GM10266 (cell line): Measurements from ENCODE around the gene COL4A5.

Experiments used
- DNase-seq: peaks from one replicate; pipeline ENCODE4 v3.0.0; 2012; ENCODE audit errors: extremely low spot score
- TF ChIP-seq, protein P1 (sequence below): IDR thresholded peaks from 2 replicates; pipeline ENCODE4 v1.5.1; 2012; ENCODE audit warnings: mild to moderate bottlenecking, low read depth; ENCODE audit not compliant: control insufficient read depth, insufficient read depth; ENCODE audit errors: missing control alignments

COL4A5 gene

DNA sequence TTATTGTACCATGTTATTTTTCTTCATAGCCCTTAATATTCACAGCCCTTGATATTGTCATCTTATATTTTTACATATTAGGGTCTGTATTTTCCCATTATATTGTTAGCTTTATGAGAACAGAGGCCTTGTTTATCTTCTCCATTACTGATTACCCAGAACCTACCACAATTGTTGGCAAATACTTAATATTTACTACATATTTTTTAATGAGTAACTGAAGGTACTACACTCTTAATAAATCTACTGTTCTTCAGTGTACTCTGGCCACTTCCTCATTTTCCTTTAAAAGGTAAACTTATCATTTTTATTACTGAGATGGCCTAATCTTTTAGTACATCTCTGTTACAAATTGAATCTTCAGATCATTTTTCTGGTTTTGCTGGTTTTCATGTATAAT, 133.5 kb downstream of the COL4A5 start:
- DNase-seq = no peak
- TF ChIP-seq, protein P1, sequence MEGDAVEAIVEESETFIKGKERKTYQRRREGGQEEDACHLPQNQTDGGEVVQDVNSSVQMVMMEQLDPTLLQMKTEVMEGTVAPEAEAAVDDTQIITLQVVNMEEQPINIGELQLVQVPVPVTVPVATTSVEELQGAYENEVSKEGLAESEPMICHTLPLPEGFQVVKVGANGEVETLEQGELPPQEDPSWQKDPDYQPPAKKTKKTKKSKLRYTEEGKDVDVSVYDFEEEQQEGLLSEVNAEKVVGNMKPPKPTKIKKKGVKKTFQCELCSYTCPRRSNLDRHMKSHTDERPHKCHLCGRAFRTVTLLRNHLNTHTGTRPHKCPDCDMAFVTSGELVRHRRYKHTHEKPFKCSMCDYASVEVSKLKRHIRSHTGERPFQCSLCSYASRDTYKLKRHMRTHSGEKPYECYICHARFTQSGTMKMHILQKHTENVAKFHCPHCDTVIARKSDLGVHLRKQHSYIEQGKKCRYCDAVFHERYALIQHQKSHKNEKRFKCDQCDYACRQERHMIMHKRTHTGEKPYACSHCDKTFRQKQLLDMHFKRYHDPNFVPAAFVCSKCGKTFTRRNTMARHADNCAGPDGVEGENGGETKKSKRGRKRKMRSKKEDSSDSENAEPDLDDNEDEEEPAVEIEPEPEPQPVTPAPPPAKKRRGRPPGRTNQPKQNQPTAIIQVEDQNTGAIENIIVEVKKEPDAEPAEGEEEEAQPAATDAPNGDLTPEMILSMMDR = no peak

DNA sequence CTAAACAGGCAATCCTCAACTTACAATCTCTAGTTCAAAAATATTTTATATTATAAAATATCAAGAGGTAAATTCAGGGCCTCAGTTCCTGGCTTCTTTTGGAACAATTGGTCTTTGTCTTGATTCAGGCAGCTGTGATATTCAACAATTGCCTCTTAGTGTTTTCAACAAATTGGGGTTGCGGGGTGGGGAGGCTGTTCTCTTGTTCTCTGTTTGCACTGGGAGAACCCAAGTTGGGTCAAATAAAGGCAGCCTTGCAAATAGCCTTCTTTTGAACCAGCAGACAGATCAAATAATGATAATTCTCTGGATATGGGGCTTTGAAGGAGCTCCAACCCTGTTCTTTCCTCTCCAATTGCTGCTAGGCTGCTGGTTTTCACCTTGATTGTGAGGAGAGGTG, 142.5 kb downstream of the COL4A5 start:
- TF ChIP-seq, protein P1 = no peak

DNA sequence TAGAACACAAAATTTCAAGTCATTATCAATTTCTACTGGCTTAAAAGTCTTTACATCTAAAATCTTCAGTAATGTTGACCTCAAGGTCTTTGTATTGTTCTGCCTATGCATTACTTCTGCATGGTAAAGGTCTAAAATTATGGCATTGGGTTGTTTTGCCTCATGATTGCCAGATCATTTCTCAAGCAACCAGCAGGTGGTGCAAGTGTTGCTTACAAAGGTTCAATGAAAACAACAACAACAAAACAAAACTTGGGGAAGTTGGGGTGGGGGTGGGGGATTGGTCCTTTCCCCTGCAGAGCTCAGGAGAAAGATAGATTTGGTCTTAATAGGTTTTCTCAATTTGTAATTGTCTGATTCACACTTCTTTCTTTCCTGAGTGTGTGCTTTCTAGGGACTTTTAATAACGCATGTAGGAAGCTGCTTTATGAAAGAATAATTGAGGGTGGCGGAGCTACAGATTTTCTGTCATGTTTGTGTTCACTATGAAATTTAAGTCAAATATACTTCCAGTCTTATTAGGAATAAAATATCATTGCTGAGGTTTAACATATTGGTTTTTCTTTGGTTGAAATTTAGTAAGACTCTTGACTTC, 145.1 kb downstream of the COL4A5 start:
- TF ChIP-seq, protein P1 = peak; percentile 35
- peak; percentile 1 for DNase-seq

More for the DNA sequence above, 142.5 kb downstream of the COL4A5 start:
- no peak for DNase-seq

DNA sequence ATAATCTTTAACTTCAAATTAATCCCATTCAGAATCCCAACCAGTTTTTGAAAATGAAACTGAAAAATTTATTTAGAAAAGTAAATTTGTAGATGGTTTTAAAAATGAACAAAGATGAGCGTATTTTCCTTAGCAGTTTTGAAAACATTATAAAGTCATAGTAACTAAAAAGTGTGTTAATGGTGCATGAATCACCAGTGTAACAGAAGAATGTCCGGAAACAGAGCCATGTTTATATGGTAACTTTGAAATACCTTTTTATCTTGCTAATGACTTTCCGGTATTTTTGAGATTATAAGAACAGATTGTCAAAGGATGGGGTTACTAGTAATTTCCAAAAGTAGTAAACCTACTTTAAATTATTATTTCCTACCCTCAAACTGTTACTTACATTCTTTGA, 150.9 kb downstream of the COL4A5 start:
- TF ChIP-seq, protein P1 = no peak
- DNase-seq = no peak

DNA sequence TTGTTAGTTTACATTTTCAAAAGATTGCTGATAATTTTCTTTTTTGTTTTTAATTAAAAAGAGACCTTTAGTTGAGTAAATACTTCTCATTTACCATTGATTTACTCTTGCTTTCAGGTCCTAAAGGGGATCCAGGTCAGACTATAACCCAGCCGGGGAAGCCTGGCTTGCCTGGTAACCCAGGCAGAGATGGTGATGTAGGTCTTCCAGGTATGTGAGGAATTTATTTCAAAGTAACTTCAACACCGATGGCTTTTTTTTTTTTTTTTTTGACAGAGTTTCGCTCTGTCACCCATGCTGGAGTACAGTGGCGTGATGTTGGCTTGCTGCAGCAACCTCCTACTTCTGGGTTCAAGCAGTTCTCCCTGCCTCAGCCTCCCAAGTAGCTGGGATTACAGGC, 161.6 kb downstream of the COL4A5 start:
- no peak for DNase-seq
- TF ChIP-seq, protein P1 = no peak

DNA sequence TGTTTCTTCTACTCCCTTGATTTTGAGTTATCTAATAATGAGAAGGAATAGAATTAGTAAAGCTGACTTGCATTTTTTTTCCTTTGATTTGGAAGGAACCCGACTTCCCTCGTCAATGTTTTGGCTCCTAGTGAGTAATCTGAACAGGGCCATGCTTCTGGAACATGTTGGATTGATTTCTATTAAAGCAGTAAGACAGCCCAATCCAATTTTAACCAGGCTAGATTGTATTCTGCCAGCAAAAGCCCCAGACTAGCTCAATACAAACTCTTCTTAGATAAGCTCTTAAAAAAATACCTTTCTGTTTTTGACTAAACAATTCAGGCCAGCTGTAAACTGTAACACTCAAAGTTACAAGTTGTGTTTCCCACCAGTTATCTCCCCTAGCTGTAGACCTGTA, 170.5 kb downstream of the COL4A5 start:
- TF ChIP-seq, protein P1 = no peak
- no peak for DNase-seq

DNA sequence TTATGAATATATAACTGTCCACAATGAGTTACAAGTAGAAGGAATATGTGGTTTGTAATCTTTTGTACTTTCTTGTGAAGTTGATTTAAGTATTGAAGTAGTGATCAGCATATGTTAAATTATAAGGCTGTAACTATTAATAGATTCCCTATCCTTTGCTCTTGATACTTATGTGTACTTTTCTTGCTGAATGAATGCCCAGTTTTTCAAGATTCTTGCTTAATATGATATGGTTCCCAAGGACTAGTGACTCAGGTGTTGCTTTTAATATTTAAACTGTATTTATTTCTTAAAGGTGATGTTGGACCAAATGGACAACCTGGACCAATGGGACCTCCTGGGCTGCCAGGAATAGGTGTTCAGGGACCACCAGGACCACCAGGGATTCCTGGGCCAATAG, 175.0 kb downstream of the COL4A5 start:
- TF ChIP-seq, protein P1 = no peak
- no peak for DNase-seq
